Mucosa of stomach (tissue), 1 donor: ENCODE results near the gene PDE4DIP.
"Not testable (repeated sequence)": the region's sequence is repeated elsewhere in the genome, so short reads cannot be mapped to it uniquely, and the experiment has no call there.

ENCODE experiments used
- H3K27me3 ChIP-seq: one replicate; pipeline ENCODE4 v1.7.0; 2013; ENCODE audit warnings: mild to moderate bottlenecking, low read length; ENCODE audit not compliant: control insufficient read depth, insufficient read depth
- H3K36me3 ChIP-seq: one replicate; pipeline ENCODE4 v1.7.0; 2013; ENCODE audit warnings: low read length; ENCODE audit not compliant: control insufficient read depth, insufficient read depth
- H3K4me1 ChIP-seq: one replicate; pipeline ENCODE4 v1.7.0; 2013; ENCODE audit warnings: mild to moderate bottlenecking, low read length; ENCODE audit not compliant: control insufficient read depth, insufficient read depth
- H3K4me3 ChIP-seq: one replicate; pipeline ENCODE4 v1.7.0; 2013; ENCODE audit warnings: low read length
- H3K9ac ChIP-seq: one replicate; pipeline ENCODE4 v1.7.0; 2013; ENCODE audit warnings: mild to moderate bottlenecking, low read length, moderate library complexity
- H3K9me3 ChIP-seq: one replicate; pipeline ENCODE4 v1.7.0; 2013; ENCODE audit warnings: mild to moderate bottlenecking, low read length, moderate library complexity; ENCODE audit not compliant: control insufficient read depth
- donor health status: Pancreatic carcinoma.

PDE4DIP gene

DNA sequence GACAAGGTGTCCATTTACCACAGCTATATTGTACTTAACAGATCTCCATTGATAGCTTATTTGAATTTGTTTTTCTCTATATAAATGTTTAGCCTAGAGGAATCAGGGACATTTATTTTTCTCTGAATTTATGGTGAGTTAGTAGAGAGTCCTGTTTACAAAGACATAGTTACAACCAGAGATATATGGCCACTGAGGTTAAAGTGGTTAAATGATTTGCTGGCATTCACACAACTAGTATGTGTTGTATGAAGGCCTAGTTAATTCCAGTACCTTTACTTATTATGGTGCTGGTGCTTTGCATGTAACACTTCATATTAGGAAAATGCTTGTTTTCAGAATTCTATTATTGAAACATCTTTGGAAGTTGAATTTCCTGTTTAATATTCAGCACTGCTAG, 6.6 kb downstream of the PDE4DIP start:
- H3K9me3 ChIP-seq, H3K9ac ChIP-seq, H3K4me1 ChIP-seq, H3K27me3 ChIP-seq, H3K36me3 ChIP-seq, H3K4me3 ChIP-seq: not testable (repeated sequence)

GRCh38 chr1:148851684-148852083, 7.5 kb downstream of the PDE4DIP start:
- not testable (repeated sequence) for H3K36me3 ChIP-seq, H3K4me1 ChIP-seq, H3K27me3 ChIP-seq, H3K9me3 ChIP-seq, H3K4me3 ChIP-seq, H3K9ac ChIP-seq

DNA sequence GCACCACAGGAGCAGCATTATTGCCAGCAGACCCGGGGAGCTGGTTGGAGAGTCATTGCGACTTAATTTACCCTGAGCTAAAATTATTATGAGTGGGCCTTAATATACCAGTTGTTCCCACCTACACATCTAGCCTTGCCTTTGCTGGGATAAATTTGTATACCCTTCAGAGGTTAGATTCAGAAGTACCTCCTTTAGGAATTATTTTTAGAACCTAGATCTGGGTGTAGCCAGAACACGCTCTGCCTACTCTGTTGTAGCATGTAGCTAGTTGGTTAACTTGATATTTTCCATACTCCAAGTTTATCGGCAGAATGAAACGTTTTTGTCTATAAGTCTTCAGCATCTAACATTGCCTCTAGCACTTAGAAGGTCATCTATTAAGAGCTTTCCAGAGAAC, 9.1 kb downstream of the PDE4DIP start:
- H3K9ac ChIP-seq, H3K36me3 ChIP-seq, H3K9me3 ChIP-seq, H3K4me3 ChIP-seq, H3K4me1 ChIP-seq, H3K27me3 ChIP-seq: not testable (repeated sequence)

GRCh38 chr1:148854063-148854462, 9.8 kb downstream of the PDE4DIP start:
- not testable (repeated sequence) for H3K36me3 ChIP-seq, H3K4me1 ChIP-seq, H3K9me3 ChIP-seq, H3K9ac ChIP-seq, H3K27me3 ChIP-seq, H3K4me3 ChIP-seq

DNA sequence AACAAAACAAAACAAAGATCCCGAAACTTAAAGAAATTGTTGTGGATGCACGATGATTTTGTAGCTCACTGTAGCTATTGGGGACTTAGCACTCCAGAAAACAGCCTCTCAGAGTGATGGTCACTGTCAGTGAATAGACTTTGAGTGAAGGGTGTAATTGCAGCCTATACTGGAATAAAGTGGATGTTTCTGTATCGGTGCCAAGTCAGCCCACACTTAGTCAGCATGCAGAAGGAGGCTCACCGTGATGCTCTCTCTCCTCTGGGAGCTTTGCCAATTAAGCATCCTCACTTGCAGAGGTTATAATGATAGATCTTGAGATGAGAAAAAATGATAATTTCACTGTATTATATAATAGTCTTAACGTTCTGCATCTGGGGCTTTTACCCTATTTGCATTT, 11.1 kb downstream of the PDE4DIP start:
- not testable (repeated sequence) for H3K4me1 ChIP-seq, H3K9me3 ChIP-seq, H3K27me3 ChIP-seq, H3K36me3 ChIP-seq, H3K4me3 ChIP-seq, H3K9ac ChIP-seq

- H3K9me3 ChIP-seq, H3K4me3 ChIP-seq, H3K36me3 ChIP-seq, H3K27me3 ChIP-seq, H3K4me1 ChIP-seq, H3K9ac ChIP-seq: not testable (repeated sequence)
These were observed 15.8 kb downstream of the PDE4DIP start for GRCh38 chr1:148860049-148860448.

- H3K27me3 ChIP-seq, H3K4me3 ChIP-seq, H3K9ac ChIP-seq, H3K9me3 ChIP-seq, H3K36me3 ChIP-seq, H3K4me1 ChIP-seq: not testable (repeated sequence)
These were observed 16.5 kb downstream of the PDE4DIP start for GRCh38 chr1:148860579-148861259.

DNA sequence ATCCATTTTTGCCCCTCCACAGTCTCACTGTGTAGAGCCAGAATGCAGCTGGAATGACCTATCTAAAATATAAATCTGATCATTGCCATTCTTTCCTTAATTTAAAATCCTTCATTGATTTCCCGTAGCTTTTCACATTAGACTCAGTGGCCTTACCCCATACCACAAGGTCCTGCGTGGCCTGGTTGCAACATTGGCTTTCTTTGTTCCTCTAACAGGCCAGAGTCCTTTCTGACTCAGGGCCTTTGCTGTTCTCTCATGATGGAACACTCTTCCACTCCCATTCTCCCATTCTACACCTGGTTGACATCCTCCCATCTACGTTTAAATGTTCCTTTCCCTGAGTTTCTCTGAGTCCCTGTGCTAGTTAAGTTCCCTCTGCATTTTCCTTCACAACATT, 18.4 kb downstream of the PDE4DIP start:
- not testable (repeated sequence) for H3K4me3 ChIP-seq, H3K36me3 ChIP-seq

DNA sequence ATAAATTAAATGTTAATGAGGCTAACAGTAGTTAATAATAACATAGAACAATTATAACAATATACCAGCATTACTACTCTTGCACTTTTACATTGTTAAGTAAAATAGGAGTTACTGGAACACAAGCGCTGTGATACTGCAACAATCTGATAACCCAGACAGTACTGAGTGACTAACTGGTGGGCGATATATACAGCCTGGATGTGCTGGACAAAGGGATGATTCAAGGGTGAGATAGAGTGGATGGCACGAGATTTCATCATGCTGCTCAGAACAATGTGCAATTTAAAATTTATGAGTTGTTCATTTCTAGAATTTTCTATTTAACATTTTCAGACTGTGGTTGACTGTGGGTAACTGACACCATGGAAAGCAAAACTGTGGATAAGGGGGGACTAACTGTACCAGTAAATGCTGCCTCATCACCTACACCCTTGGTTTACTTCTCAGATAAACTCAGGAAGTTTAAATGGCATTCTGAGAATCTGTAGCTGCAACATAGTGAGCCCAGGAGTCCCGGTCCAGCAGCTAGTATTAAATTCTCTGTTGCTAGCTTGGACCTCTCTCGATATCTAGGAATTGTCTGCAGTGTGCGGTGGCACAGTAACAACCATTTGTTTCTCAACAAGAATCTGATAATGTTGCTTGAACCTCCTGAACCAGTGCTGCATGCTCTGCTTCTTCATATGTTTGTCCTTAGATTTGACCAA, 24.9 kb downstream of the PDE4DIP start:
- not testable (repeated sequence) for H3K4me1 ChIP-seq, H3K36me3 ChIP-seq, H3K27me3 ChIP-seq, H3K9me3 ChIP-seq, H3K9ac ChIP-seq, H3K4me3 ChIP-seq

More for the DNA sequence above, 18.4 kb downstream of the PDE4DIP start:
- not testable (repeated sequence) for H3K27me3 ChIP-seq, H3K9ac ChIP-seq, H3K9me3 ChIP-seq, H3K4me1 ChIP-seq

DNA sequence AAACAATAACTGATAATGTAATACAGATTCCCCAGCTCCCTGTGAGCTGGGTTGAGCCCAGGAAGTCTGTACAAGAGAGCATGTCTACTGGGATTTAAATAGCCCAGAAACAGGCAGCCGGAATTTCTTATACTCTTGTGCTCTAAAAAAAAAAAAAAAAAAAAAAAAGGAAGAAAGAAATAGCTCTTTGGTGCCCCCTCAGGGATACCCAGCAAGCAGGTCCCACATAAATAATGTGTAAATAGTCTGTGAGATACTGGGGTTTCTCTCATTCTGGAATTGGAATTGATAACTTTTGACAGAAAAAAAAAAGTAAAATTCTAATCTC, 25.4 kb downstream of the PDE4DIP start:
- H3K27me3 ChIP-seq, H3K9ac ChIP-seq, H3K9me3 ChIP-seq, H3K4me1 ChIP-seq, H3K4me3 ChIP-seq, H3K36me3 ChIP-seq: not testable (repeated sequence)

GRCh38 chr1:148874408-148875388, 30.5 kb downstream of the PDE4DIP start:
- H3K27me3 ChIP-seq, H3K9ac ChIP-seq, H3K9me3 ChIP-seq, H3K4me1 ChIP-seq, H3K4me3 ChIP-seq, H3K36me3 ChIP-seq: not testable (repeated sequence)

DNA sequence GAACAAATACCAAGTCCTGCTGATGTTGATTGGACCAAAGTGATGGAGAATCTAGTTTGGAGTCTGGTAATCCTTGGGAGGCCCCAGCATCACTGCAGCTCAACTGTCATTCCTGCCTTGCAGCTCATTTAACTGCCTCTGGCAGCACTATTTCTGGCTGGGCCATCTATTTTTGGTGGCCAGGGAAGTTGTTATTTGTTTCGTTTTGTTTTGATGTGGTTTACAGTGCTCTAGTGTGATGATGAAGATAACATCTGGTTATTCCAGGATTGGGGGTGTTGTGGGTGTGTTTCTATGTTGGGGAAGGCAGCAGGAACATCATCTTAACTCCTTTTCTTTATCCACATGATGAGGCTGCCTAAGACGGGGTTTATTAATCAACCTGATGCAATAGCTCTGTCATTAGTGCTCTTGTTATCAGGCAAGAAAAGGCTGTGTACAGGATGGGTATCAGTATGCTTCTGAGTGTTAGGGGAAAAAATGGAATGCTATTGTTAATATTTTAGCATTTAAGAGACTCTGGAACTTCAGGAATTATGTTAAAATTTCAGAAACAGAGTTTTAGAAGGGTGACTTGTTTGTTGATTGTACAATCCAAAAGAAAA, 35.7 kb downstream of the PDE4DIP start:
- not testable (repeated sequence) for H3K9me3 ChIP-seq, H3K36me3 ChIP-seq, H3K4me1 ChIP-seq, H3K4me3 ChIP-seq, H3K27me3 ChIP-seq, H3K9ac ChIP-seq
